Measurements from ENCODE around the gene KLF16.

KLF16 gene

GRCh38 chr19:1856698-1857603, 6.4 kb downstream of the KLF16 start:
- peaks cover 21% of the 10 kb centered on the region for H3K79me1 ChIP-seq (ENCODE audit: low read depth, low read length)
- H4K8ac ChIP-seq (ENCODE audit: low read depth, low read length): no peak overlapping the region
- H3K9me3 ChIP-seq (replicated peaks in 1 of 2; ENCODE audit: control insufficient read depth in 2 of 2, insufficient read depth in 1 of 2, low read depth in 1 of 2, low read length in 2 of 2): no peaks in the 10 kb centered on the region
- no peak overlapping the region for H2AFZ ChIP-seq (ENCODE audit: low read length)
- H3K4me1 ChIP-seq (ENCODE audit: control insufficient read depth in 2 of 2, insufficient read depth in 1 of 2, low read depth in 1 of 2, low read length in 2 of 2): peaks cover 52 to 55% of the 10 kb centered on the region in 2 donors
- H4K91ac ChIP-seq (ENCODE audit: low read depth, low read length, poor library complexity): no peak overlapping the region
- peak overlapping the region in 1 of 2 donors; percentile 56 for H3K4me3 ChIP-seq (ENCODE audit: low read length in 2 of 2)
- H2BK15ac ChIP-seq (ENCODE audit: low read length): peak overlapping the region; percentile 26
- H3K18ac ChIP-seq (ENCODE audit: low read length): peak overlapping the region; percentile 87
- peak overlapping the region; percentile 77 for H3K9ac ChIP-seq (ENCODE audit: low read depth, low read length, poor library complexity)
- H2BK120ac ChIP-seq (ENCODE audit: low read depth, low read length): no peak overlapping the region
- H3K4ac ChIP-seq (ENCODE audit: low read length): peak overlapping the region; percentile 53
- H2BK5ac ChIP-seq (ENCODE audit: low read length): peak overlapping the region; percentile 39
- no CpG with 5 or more reads among the region's 73 CpGs for WGBS, 2 donors (ENCODE audit: extremely low coverage in 2 of 2, insufficient read length in 2 of 2, insufficient replicate concordance in 1 of 2)
- H3K27ac ChIP-seq (replicated peaks; ENCODE audit: low read length): no peak overlapping the region
- peak overlapping the region; percentile 73 for H3K4me2 ChIP-seq (ENCODE audit: insufficient read depth, low read length, poor library complexity, severe bottlenecking)
- no peak for DNase-seq (ENCODE audit: low spot score)
- peak overlapping the region; percentile 46 for H2BK12ac ChIP-seq (ENCODE audit: low read length)
- H2AK5ac ChIP-seq (ENCODE audit: low read depth, low read length): peak overlapping the region; percentile 96
- no peak overlapping the region for H3K14ac ChIP-seq (ENCODE audit: low read length)
- H3K27me3 ChIP-seq (ENCODE audit: control insufficient read depth in 3 of 3, insufficient read depth in 3 of 3, low read depth in 1 of 3, low read length in 3 of 3): peaks cover 7 to 57% (median 15%) of the 10 kb centered on the region in 3 experiments
- H3K23ac ChIP-seq (ENCODE audit: low read depth, low read length, poor library complexity): peak overlapping the region; percentile 55
- H3K36me3 ChIP-seq (replicated peaks in 1 of 2; ENCODE audit: control insufficient read depth in 2 of 2, insufficient read depth in 2 of 2, low read length in 2 of 2): no peaks in the 10 kb centered on the region

DNA sequence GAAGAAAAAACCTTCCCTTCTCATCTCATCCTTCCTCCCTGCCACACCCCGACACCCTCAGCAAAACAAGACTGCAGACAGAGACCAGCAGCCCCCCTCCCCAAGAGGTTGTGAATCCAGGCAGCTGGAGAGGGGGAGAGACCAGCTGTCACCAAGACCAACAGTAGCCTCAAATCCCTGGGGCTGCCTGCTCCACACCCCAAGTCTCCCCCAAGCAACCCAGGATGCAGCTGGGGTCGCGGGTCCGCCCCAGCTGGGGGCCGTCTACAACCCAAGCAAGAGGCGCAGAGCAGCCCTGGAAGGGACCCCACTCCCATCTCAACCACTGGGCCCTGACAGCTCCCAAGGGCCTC, 7.1 kb downstream of the KLF16 start:
- no peak overlapping the region for H3K4ac ChIP-seq (ENCODE audit: low read length)
- peaks cover 19% of the 10 kb centered on the region for H3K79me1 ChIP-seq (ENCODE audit: low read depth, low read length)
- H2BK15ac ChIP-seq (ENCODE audit: low read length): no peak overlapping the region
- no peak overlapping the region for H2BK120ac ChIP-seq (ENCODE audit: low read depth, low read length)
- no peak overlapping the region for H2AFZ ChIP-seq (ENCODE audit: low read length)
- H4K8ac ChIP-seq (ENCODE audit: low read depth, low read length): no peak overlapping the region
- peak overlapping the region; percentile 73 for H3K4me2 ChIP-seq (ENCODE audit: insufficient read depth, low read length, poor library complexity, severe bottlenecking)
- H3K36me3 ChIP-seq (replicated peaks in 1 of 2; ENCODE audit: control insufficient read depth in 2 of 2, insufficient read depth in 2 of 2, low read length in 2 of 2): no peaks in the 10 kb centered on the region
- H3K14ac ChIP-seq (ENCODE audit: low read length): no peak overlapping the region
- H2BK5ac ChIP-seq (ENCODE audit: low read length): no peak overlapping the region
- H3K27me3 ChIP-seq (ENCODE audit: control insufficient read depth in 3 of 3, insufficient read depth in 3 of 3, low read depth in 1 of 3, low read length in 3 of 3): peaks cover 3 to 50% (median 9%) of the 10 kb centered on the region in 3 experiments
- no peak overlapping the region for H3K4me3 ChIP-seq (ENCODE audit: low read length in 2 of 2)
- peak overlapping the region; percentile 87 for H3K18ac ChIP-seq (ENCODE audit: low read length)
- H3K27ac ChIP-seq (replicated peaks; ENCODE audit: low read length): no peak overlapping the region
- peaks cover 47 to 49% of the 10 kb centered on the region in 2 donors for H3K4me1 ChIP-seq (ENCODE audit: control insufficient read depth in 2 of 2, insufficient read depth in 1 of 2, low read depth in 1 of 2, low read length in 2 of 2)
- peak overlapping the region; percentile 96 for H2AK5ac ChIP-seq (ENCODE audit: low read depth, low read length)
- no CpG with 5 or more reads among the region's 6 CpGs for WGBS, 2 donors (ENCODE audit: extremely low coverage in 2 of 2, insufficient read length in 2 of 2, insufficient replicate concordance in 1 of 2)
- H2BK12ac ChIP-seq (ENCODE audit: low read length): no peak overlapping the region
- H3K23ac ChIP-seq (ENCODE audit: low read depth, low read length, poor library complexity): peak overlapping the region; percentile 75
- no peaks in the 10 kb centered on the region for H3K9me3 ChIP-seq (replicated peaks in 1 of 2; ENCODE audit: control insufficient read depth in 2 of 2, insufficient read depth in 1 of 2, low read depth in 1 of 2, low read length in 2 of 2)
- peak overlapping the region; percentile 50 for H3K9ac ChIP-seq (ENCODE audit: low read depth, low read length, poor library complexity)
- no peak overlapping the region for H4K91ac ChIP-seq (ENCODE audit: low read depth, low read length, poor library complexity)
- no peak for DNase-seq (ENCODE audit: low spot score)

DNA sequence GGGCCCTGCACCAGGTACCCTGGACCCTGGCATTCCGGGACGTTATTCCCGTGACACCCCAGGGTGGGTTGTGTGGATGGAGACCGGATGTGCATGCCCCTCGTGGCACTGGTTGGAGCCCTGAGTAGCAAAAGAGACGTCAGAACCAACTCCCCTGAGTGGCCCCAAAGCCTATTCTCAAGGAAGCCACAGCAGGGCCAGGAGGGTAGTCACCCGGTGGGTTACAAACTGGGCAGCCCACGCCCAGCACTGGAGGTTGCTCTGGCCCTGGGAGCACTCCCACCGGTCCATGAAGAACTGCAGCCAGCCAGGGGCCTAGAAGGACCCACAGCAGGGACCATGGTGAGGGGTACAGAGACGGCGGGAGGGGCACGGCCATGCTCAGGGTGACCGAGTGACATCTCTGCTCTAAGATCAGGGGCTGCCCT, 7.5 kb downstream of the KLF16 start:
- no peak overlapping the region for H3K4me2 ChIP-seq (ENCODE audit: insufficient read depth, low read length, poor library complexity, severe bottlenecking)
- no CpG with 5 or more reads among the region's 13 CpGs for WGBS, 2 donors (ENCODE audit: extremely low coverage in 2 of 2, insufficient read length in 2 of 2, insufficient replicate concordance in 1 of 2)
- no peak for DNase-seq (ENCODE audit: low spot score)
- no peak overlapping the region for H3K27ac ChIP-seq (replicated peaks; ENCODE audit: low read length)
- no peak overlapping the region for H2BK5ac ChIP-seq (ENCODE audit: low read length)
- peak overlapping the region; percentile 85 for H3K9ac ChIP-seq (ENCODE audit: low read depth, low read length, poor library complexity)
- H3K27me3 ChIP-seq (ENCODE audit: control insufficient read depth in 3 of 3, insufficient read depth in 3 of 3, low read depth in 1 of 3, low read length in 3 of 3): peaks cover 0 to 46% (median 5%) of the 10 kb centered on the region in 3 experiments
- H2AFZ ChIP-seq (ENCODE audit: low read length): no peak overlapping the region
- H3K36me3 ChIP-seq (replicated peaks in 1 of 2; ENCODE audit: control insufficient read depth in 2 of 2, insufficient read depth in 2 of 2, low read length in 2 of 2): no peaks in the 10 kb centered on the region
- peaks cover 45 to 47% of the 10 kb centered on the region in 2 donors for H3K4me1 ChIP-seq (ENCODE audit: control insufficient read depth in 2 of 2, insufficient read depth in 1 of 2, low read depth in 1 of 2, low read length in 2 of 2)
- peak overlapping the region; percentile 87 for H3K18ac ChIP-seq (ENCODE audit: low read length)
- H2AK5ac ChIP-seq (ENCODE audit: low read depth, low read length): peak overlapping the region; percentile 96
- H2BK12ac ChIP-seq (ENCODE audit: low read length): peak overlapping the region; percentile 73
- peak overlapping the region in 1 of 2 donors; percentile 47 for H3K4me3 ChIP-seq (ENCODE audit: low read length in 2 of 2)
- H2BK15ac ChIP-seq (ENCODE audit: low read length): peak overlapping the region; percentile 99
- no peak overlapping the region for H2BK120ac ChIP-seq (ENCODE audit: low read depth, low read length)
- peaks cover 19% of the 10 kb centered on the region for H3K79me1 ChIP-seq (ENCODE audit: low read depth, low read length)
- H4K8ac ChIP-seq (ENCODE audit: low read depth, low read length): no peak overlapping the region
- H3K9me3 ChIP-seq (replicated peaks in 1 of 2; ENCODE audit: control insufficient read depth in 2 of 2, insufficient read depth in 1 of 2, low read depth in 1 of 2, low read length in 2 of 2): no peaks in the 10 kb centered on the region
- peak overlapping the region; percentile 76 for H3K14ac ChIP-seq (ENCODE audit: low read length)
- no peak overlapping the region for H3K4ac ChIP-seq (ENCODE audit: low read length)
- peak overlapping the region; percentile 75 for H3K23ac ChIP-seq (ENCODE audit: low read depth, low read length, poor library complexity)
- H4K91ac ChIP-seq (ENCODE audit: low read depth, low read length, poor library complexity): no peak overlapping the region
